Panc1 (cell line): ENCODE measurements around the gene XPNPEP3. TPM values are rescaled to one million over a fixed set of nuclear protein-coding genes. Genes with fewer than 3 reads are reported as not detected.

Source experiments
- ATAC-seq: fragments of 200-7000 bp; cut with Tn5 transposase; 2 replicates; pipeline ENCODE4 v1.9.1; 2020; ENCODE audit warnings: mild to moderate bottlenecking, moderate library complexity
- BruUV-seq: library from RNA; stranded (reverse); fragments of 400-500 nt; replicated peaks from 2 replicates; lab custom pipeline; 2021; lab: Mats Ljungman, UMichigan
- CTCF ChIA-PET: fragments of 300-600 bp; sonication (Branson Sonifier 250); formaldehyde crosslinking; loops from one replicate; lab custom pipeline; 2022; ENCODE audit warnings: antibody characterized with exemption; lab: Charles Lee
- POLR2A ChIA-PET: fragments of 300-600 bp; sonication (Branson Sonifier 250); formaldehyde crosslinking; loops from one replicate; lab custom pipeline; 2022; ENCODE audit warnings: antibody characterized with exemption; lab: Charles Lee
- DNase-seq: peaks from one replicate; pipeline ENCODE4 v3.0.0-alpha.2; 2010; ENCODE audit warnings: low read depth, low spot score
- H3K27ac ChIP-seq: 2 replicates; pipeline ENCODE4 v1.5.1; 2011; ENCODE audit warnings: mild to moderate bottlenecking, low read length, inconsistent platforms
- H3K27me3 ChIP-seq: fragments of 200-500 bp; sonication (Bioruptor generic); 2 replicates; pipeline ENCODE4 v1.6.0; 2014; ENCODE audit warnings: low read length, inconsistent platforms; ENCODE audit not compliant: control insufficient read depth, insufficient read depth
- H3K36me3 ChIP-seq: fragments of 200-500 bp; sonication (Bioruptor generic); 2 replicates; pipeline ENCODE4 v1.5.1; 2014; ENCODE audit warnings: inconsistent platforms, mild to moderate bottlenecking, low read length, moderate library complexity; ENCODE audit not compliant: control insufficient read depth, insufficient read depth
- H3K4me1 ChIP-seq: 2 replicates; pipeline ENCODE4 v1.5.1; 2011; ENCODE audit warnings: inconsistent platforms, mild to moderate bottlenecking, low read length, moderate library complexity; ENCODE audit not compliant: control insufficient read depth, insufficient read depth
- H3K4me3 ChIP-seq, 2 experiments: 2 replicates each; pipeline ENCODE4 v1.5.1; 2011 to 2012; ENCODE audit warnings: low read depth in 2 of 2, low read length in 2 of 2, mild to moderate bottlenecking in 2 of 2, inconsistent platforms in 1 of 2, moderate library complexity in 1 of 2
- H3K9me3 ChIP-seq: fragments of 200-500 bp; sonication (Bioruptor generic); 2 replicates; pipeline ENCODE4 v1.5.1; 2014; ENCODE audit warnings: low read depth, mild to moderate bottlenecking, inconsistent platforms, low read length, moderate library complexity; ENCODE audit not compliant: control insufficient read depth, insufficient read depth
- POLR2AphosphoS5 ChIP-seq: IDR thresholded peaks from 2 replicates; pipeline ENCODE4 v1.6.1; 2012; ENCODE audit warnings: mild to moderate bottlenecking, low read depth, low read length, moderate library complexity
- SIN3A ChIP-seq: IDR thresholded peaks from 2 replicates; pipeline ENCODE4 v1.6.1; 2012; ENCODE audit warnings: low read depth, mild to moderate bottlenecking, low read length, moderate library complexity, borderline replicate concordance; ENCODE audit not compliant: insufficient read depth
- TCF7L2 ChIP-seq: IDR thresholded peaks from 2 replicates; pipeline ENCODE4 v1.6.1; 2011; ENCODE audit warnings: mild to moderate bottlenecking, low read depth, low read length, inconsistent platforms
- in situ Hi-C: cut with HindIII; loops from 2 replicates; pipeline ENCODE4 v1.10.0; 2016; ENCODE audit warnings: low sequenced_read_pairs, low pct_unique_long_range_greater_than_20kb
- intact Hi-C: fragments of 100-400 bp; cut with micrococcal nuclease; formaldehyde crosslinking; loops from one replicate; pipeline ENCODE4 v1.10.0; 2022; ENCODE audit not compliant: unreplicated experiment
- total RNA-seq: library from RNA; stranded (reverse); gene quantifications from one replicate; pipeline ENCODE4 v1.2.1, GENCODE V29; 2021; ENCODE audit not compliant: unreplicated experiment
- TF ChIP-seq, protein P1 (sequence below): fragments of 450-650 bp; IDR thresholded peaks from 2 replicates; pipeline ENCODE4 v1.5.1; 2017; ENCODE audit warnings: mild to moderate bottlenecking
- TF ChIP-seq, protein P2 (sequence below), 2 experiments: IDR thresholded peaks; 2 replicates each; pipeline ENCODE4 v1.6.1; 2011 to 2012; ENCODE audit warnings: low read depth in 2 of 2, control low read depth in 1 of 2, low read length in 1 of 2, mild to moderate bottlenecking in 1 of 2, moderate library complexity in 1 of 2; ENCODE audit not compliant: insufficient read depth in 1 of 2

XPNPEP3 gene
- total RNA-seq, 1 experiment from 2014 or later, result 21.0 TPM

GRCh38 chr22:40957601-40958000, 100.7 kb downstream of the XPNPEP3 start:
- TF ChIP-seq, protein P1, sequence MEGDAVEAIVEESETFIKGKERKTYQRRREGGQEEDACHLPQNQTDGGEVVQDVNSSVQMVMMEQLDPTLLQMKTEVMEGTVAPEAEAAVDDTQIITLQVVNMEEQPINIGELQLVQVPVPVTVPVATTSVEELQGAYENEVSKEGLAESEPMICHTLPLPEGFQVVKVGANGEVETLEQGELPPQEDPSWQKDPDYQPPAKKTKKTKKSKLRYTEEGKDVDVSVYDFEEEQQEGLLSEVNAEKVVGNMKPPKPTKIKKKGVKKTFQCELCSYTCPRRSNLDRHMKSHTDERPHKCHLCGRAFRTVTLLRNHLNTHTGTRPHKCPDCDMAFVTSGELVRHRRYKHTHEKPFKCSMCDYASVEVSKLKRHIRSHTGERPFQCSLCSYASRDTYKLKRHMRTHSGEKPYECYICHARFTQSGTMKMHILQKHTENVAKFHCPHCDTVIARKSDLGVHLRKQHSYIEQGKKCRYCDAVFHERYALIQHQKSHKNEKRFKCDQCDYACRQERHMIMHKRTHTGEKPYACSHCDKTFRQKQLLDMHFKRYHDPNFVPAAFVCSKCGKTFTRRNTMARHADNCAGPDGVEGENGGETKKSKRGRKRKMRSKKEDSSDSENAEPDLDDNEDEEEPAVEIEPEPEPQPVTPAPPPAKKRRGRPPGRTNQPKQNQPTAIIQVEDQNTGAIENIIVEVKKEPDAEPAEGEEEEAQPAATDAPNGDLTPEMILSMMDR, result no peak
- TF ChIP-seq TCF7L2, result no peak
- TF ChIP-seq, protein P2, sequence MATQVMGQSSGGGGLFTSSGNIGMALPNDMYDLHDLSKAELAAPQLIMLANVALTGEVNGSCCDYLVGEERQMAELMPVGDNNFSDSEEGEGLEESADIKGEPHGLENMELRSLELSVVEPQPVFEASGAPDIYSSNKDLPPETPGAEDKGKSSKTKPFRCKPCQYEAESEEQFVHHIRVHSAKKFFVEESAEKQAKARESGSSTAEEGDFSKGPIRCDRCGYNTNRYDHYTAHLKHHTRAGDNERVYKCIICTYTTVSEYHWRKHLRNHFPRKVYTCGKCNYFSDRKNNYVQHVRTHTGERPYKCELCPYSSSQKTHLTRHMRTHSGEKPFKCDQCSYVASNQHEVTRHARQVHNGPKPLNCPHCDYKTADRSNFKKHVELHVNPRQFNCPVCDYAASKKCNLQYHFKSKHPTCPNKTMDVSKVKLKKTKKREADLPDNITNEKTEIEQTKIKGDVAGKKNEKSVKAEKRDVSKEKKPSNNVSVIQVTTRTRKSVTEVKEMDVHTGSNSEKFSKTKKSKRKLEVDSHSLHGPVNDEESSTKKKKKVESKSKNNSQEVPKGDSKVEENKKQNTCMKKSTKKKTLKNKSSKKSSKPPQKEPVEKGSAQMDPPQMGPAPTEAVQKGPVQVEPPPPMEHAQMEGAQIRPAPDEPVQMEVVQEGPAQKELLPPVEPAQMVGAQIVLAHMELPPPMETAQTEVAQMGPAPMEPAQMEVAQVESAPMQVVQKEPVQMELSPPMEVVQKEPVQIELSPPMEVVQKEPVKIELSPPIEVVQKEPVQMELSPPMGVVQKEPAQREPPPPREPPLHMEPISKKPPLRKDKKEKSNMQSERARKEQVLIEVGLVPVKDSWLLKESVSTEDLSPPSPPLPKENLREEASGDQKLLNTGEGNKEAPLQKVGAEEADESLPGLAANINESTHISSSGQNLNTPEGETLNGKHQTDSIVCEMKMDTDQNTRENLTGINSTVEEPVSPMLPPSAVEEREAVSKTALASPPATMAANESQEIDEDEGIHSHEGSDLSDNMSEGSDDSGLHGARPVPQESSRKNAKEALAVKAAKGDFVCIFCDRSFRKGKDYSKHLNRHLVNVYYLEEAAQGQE (IDR thresholded peaks at IDR 0.05; ENCODE audit: insufficient read depth in 1 of 2, low read depth in 2 of 2, low read length in 1 of 2), result no peak

DNA sequence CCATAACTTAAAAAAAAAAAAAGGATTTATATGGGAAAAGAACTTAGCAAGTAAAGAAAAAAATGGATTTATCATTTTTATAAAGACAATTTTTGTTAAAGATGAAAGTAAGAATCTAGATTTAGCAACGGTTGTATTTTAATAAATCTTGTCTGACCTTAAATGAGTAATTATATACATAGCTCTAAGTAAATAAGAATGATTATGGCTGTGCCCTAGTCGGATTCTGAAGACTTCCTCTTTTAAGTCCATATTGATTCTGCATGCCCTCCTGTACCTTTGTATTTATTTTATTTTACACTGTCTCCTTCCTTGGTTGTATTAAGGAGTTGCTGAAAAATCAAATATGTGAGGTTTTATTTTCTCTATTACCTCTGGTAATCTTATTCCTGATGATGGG, 101.4 kb downstream of the XPNPEP3 start:
- DNase-seq (no peak), ATAC-seq (no peak)
- POLR2A ChIA-PET, result no interaction called here
- intact Hi-C loops, result loop anchor here (10.0 kb wide), 1 partner anchor 137 kb away; the partner anchor contains the start of gene EP300
- Histone ChIP-seq H3K4me1 (no peaks in the 10 kb centered on the region), H3K36me3 (peaks cover 7% of the 10 kb centered on the region; the same call in 1 of the 2 replicates), H3K4me3 (no peak overlapping the region), H3K27me3 (no peaks in the 10 kb centered on the region), H3K27ac (no peak overlapping the region), H3K9me3 (no peaks in the 10 kb centered on the region)
- in situ Hi-C loops, result no loop called here
- TF ChIP-seq SIN3A (no peak), POLR2AphosphoS5 (no peak), TCF7L2 (no peak)
- TF ChIP-seq, protein P2 (IDR thresholded peaks at IDR 0.05; ENCODE audit: insufficient read depth in 1 of 2, low read depth in 2 of 2, low read length in 1 of 2), result no peak
- TF ChIP-seq, protein P1, result no peak
- BruUV-seq, result no TSS peak
- CTCF ChIA-PET, result interaction anchor here (0.7 kb wide), 1 partner anchor 761 kb away, joined by 3 read pairs; no protein-coding TSS in a partner anchor

More at GRCh38 chr22:40957601-40958000, 100.7 kb downstream of the XPNPEP3 start:
- H3K9me3 ChIP-seq, result no peaks in the 10 kb centered on the region
- no peak for DNase-seq
- no peaks in the 10 kb centered on the region for H3K4me1 ChIP-seq
- intact Hi-C loops (loop anchor here (10.0 kb wide), 1 partner anchor 137 kb away; the partner anchor contains the start of gene EP300), in situ Hi-C loops (no loop called here)
- no peak overlapping the region for H3K4me3 ChIP-seq
- CTCF ChIA-PET, result interaction anchor here (0.7 kb wide), 1 partner anchor 761 kb away, joined by 3 read pairs; no protein-coding TSS in a partner anchor
- peaks cover 7% of the 10 kb centered on the region; the same call in 1 of the 2 replicates for H3K36me3 ChIP-seq
- no peaks in the 10 kb centered on the region for H3K27me3 ChIP-seq
- no TSS peak for BruUV-seq
- POLR2A ChIA-PET, result no interaction called here
- no peak overlapping the region for H3K27ac ChIP-seq
- no peak for ATAC-seq
